Tibial nerve (tissue), 4 donors: ENCODE measurements around the gene POLR1E. TPM values are rescaled to one million over a fixed set of nuclear protein-coding genes. Genes with fewer than 3 reads are reported as not detected.

Source experiments
- DNase-seq, 2 donors: peaks; one replicate each; pipeline ENCODE4 v3.0.0-alpha.2; 2019; ENCODE audit warnings: low spot score in 2 of 2
- H3K27ac ChIP-seq, 4 donors: fragments of 200-600 bp; sonication (generic) in 3 of 4; one replicate each; pipeline ENCODE4 v1.5.1; 2017 to 2019; ENCODE audit warnings: mild to moderate bottlenecking in 1 of 4
- H3K27me3 ChIP-seq, 2 donors: fragments of 200-600 bp; sonication (generic) in 1 of 2; one replicate each; pipeline versions ENCODE4 v1.5.1 to v1.6.0; 2017 to 2019
- H3K36me3 ChIP-seq, 3 donors: fragments of 200-600 bp; sonication (generic); one replicate each; pipeline ENCODE4 v1.5.1; 2018 to 2019
- H3K4me1 ChIP-seq, 4 donors: fragments of 200-600 bp; sonication (generic) in 3 of 4; one replicate each; pipeline ENCODE4 v1.5.1; 2017 to 2019
- H3K4me3 ChIP-seq, 4 donors: fragments of 200-600 bp; sonication (generic) in 3 of 4; one replicate each; pipeline ENCODE4 v1.5.1; 2017 to 2019; ENCODE audit warnings: mild to moderate bottlenecking in 1 of 4, moderate library complexity in 1 of 4
- H3K9me3 ChIP-seq, 4 donors: fragments of 200-600 bp; sonication (generic) in 3 of 4; one replicate each; pipeline ENCODE4 v1.5.1; 2017 to 2019
- EP300 ChIP-seq, 2 donors: sonication (generic); formaldehyde crosslinking; IDR thresholded peaks; one replicate each; pipeline ENCODE4 v1.6.1; 2017; ENCODE audit warnings: antibody characterized with exemption in 2 of 2, mild to moderate bottlenecking in 1 of 2
- POLR2A ChIP-seq, 2 donors: fragments of 450-650 bp; IDR thresholded peaks; one replicate each; pipeline ENCODE4 v1.6.1; 2017; ENCODE audit warnings: antibody characterized with exemption in 2 of 2, mild to moderate bottlenecking in 2 of 2, moderate library complexity in 2 of 2
- WGBS, 2 donors: methylation state at CpG; one replicate each; pipeline ENCODE4 v1.1.5; 2018; 5-methylcytosine and 5-hydroxymethylcytosine counted together
- total RNA-seq, 4 donors: library from RNA; depleted of rRNA; stranded (reverse); fragments of >200 nt; gene quantifications; one replicate each; pipeline ENCODE4 v1.1.0, GENCODE V29; 2016
- TF ChIP-seq, protein P1 (sequence below), 5 experiments: fragments of 200-600 bp in 3 of 5; fragments of 450-650 bp in 2 of 5; sonication (generic) in 3 of 5; IDR thresholded peaks; one replicate each; pipeline ENCODE4 v1.5.1; 2016 to 2019; ENCODE audit warnings: antibody characterized with exemption in 5 of 5, mild to moderate bottlenecking in 3 of 5, moderate library complexity in 2 of 5

The POLR1E gene, protein sequence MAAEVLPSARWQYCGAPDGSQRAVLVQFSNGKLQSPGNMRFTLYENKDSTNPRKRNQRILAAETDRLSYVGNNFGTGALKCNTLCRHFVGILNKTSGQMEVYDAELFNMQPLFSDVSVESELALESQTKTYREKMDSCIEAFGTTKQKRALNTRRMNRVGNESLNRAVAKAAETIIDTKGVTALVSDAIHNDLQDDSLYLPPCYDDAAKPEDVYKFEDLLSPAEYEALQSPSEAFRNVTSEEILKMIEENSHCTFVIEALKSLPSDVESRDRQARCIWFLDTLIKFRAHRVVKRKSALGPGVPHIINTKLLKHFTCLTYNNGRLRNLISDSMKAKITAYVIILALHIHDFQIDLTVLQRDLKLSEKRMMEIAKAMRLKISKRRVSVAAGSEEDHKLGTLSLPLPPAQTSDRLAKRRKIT
- total RNA-seq = 10 to 100 TPM; 14.1 to 22.1 (median 16.4) TPM

DNA sequence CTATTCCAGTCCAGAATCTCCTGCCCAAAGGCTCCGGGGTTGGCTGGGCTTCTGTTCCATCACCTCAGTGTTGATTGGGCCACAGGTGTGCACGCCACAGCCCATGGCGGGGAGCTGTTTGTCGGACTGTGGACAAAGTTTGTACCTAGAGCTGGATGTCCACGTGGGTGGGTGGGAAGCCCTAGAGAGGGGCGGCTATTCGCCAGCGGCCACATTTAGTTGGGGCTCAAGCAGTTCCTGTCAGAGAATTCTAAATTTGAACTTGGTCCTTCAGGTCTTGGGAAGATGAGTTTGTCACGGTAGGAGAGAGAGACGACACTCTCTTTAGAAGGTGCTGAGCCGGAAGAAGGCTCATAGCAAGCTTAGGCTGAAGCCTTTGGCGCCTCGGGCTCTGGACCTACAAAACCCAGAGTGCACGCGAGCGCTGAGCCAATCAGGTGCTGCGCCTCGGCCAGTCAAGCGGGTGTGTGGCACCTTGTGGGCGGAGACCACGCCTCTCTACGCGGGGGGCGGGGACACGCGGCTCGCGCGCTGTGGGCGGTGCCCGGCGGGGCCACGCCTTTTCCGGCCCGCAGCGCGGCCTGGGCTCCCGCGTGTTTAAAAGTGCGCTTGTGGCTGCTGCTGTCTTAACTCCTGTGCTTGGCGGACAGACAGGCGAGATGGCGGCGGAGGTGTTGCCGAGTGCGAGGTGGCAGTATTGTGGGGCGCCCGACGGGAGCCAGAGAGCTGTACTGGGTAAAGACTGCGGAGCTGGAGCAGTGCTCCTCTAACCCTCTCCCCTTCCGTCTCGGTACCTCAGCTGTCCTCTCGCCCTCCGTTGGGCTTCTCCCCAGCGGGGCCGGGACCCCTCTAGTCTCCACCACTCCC is at the start of gene POLR1E:
POLR1E (plus strand) TSS at position 560 of the 867 bp plus-strand sequence; CDS start at position 660, 100 bp downstream.
- TF ChIP-seq EP300 (IDR thresholded peaks at IDR 0.05) (peak in 1 of 2 donors; percentile 85), POLR2A (IDR thresholded peaks at IDR 0.05) (peak; percentile 65 to 80)
- TF ChIP-seq, protein P1, sequence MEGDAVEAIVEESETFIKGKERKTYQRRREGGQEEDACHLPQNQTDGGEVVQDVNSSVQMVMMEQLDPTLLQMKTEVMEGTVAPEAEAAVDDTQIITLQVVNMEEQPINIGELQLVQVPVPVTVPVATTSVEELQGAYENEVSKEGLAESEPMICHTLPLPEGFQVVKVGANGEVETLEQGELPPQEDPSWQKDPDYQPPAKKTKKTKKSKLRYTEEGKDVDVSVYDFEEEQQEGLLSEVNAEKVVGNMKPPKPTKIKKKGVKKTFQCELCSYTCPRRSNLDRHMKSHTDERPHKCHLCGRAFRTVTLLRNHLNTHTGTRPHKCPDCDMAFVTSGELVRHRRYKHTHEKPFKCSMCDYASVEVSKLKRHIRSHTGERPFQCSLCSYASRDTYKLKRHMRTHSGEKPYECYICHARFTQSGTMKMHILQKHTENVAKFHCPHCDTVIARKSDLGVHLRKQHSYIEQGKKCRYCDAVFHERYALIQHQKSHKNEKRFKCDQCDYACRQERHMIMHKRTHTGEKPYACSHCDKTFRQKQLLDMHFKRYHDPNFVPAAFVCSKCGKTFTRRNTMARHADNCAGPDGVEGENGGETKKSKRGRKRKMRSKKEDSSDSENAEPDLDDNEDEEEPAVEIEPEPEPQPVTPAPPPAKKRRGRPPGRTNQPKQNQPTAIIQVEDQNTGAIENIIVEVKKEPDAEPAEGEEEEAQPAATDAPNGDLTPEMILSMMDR (IDR thresholded peaks at IDR 0.05) = peak in 1 of 5 experiments; percentile 13
- DNase-seq = peak; percentile 79 to 83
- WGBS, 2 donors = 5 to 6% methylated on average over 19 to 54 of the region's 56 CpGs
- Histone ChIP-seq H3K4me1 (peaks cover 0 to 32% (median 21%) of the 10 kb centered on the region in 4 donors), H3K27me3 (no peaks in the 10 kb centered on the region), H3K9me3 (no peaks in the 10 kb centered on the region), H3K36me3 (peaks cover 0 to 28% (median 7%) of the 10 kb centered on the region in 3 donors), H3K27ac (peak within 1 kb of the TSS; percentile 47 to 93 (median 85)), H3K4me3 (peak within 1 kb of the TSS; percentile 63 to 91 (median 84))

DNA sequence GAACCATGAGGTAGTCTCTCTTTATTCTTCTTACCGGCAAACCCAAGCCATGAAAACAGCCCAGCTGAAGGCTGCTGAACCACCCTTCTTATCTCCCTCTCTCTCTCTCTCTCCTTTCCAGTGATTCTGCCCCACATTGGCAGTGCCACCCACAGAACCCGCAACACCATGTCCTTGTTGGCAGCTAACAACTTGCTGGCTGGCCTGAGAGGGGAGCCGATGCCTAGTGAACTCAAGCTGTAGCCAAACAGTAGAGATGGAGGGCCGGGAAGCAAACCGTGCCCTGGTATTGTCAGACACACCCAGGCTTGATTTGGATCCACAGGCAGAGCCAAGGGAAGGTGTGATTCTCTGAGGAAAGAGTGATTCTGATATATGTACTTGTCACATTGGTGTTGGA is 49.2 kb upstream of the POLR1E start:
- peaks cover 0 to 56% (median 30%) of the 10 kb centered on the region in 4 donors for H3K4me1 ChIP-seq
- TF ChIP-seq EP300 (IDR thresholded peaks at IDR 0.05) = no peak
- TF ChIP-seq, protein P1 (IDR thresholded peaks at IDR 0.05) = no peak
- no peak for TF ChIP-seq POLR2A (IDR thresholded peaks at IDR 0.05)
- no peak for DNase-seq
- H3K36me3 ChIP-seq = peaks cover 0 to 68% (median 4%) of the 10 kb centered on the region in 3 donors
- peak overlapping the region in 2 of 4 donors; percentile 86 to 91 for H3K27ac ChIP-seq
- no peak overlapping the region for H3K4me3 ChIP-seq
- H3K9me3 ChIP-seq = no peaks in the 10 kb centered on the region
- H3K27me3 ChIP-seq = no peaks in the 10 kb centered on the region
- WGBS, 2 donors = 77% methylated on average over 5 of the region's 5 CpGs

DNA sequence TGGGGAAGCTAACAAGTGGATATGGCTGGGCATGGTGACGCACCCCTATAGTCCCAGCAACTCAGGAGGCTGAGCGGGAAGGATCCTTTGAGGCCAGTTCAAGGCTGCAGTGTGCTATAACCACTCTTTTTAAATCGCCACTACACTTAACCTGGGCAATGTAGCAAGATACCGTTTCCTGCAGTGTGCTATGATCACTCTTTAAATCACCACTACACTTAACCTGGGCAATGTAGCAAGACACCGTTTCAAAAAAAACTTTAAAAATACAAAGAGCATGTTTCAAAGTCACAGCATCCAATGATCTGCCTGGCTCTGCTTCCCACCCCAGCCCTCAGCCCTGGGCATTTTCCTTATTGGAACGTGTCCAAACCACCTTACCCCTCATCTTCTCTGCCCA is 48.7 kb upstream of the POLR1E start:
- Histone ChIP-seq H3K4me1 (peaks cover 0 to 51% (median 26%) of the 10 kb centered on the region in 4 donors), H3K9me3 (no peaks in the 10 kb centered on the region), H3K27ac (peak overlapping the region in 2 of 4 donors; percentile 28 to 36), H3K36me3 (peaks cover 0 to 72% (median 8%) of the 10 kb centered on the region in 3 donors), H3K4me3 (no peak overlapping the region), H3K27me3 (no peaks in the 10 kb centered on the region)
- WGBS, 2 donors = 91 to 92% methylated on average over 6 of the region's 6 CpGs
- DNase-seq = no peak
- TF ChIP-seq, protein P1 (IDR thresholded peaks at IDR 0.05) = no peak
- TF ChIP-seq POLR2A (IDR thresholded peaks at IDR 0.05) (no peak), EP300 (IDR thresholded peaks at IDR 0.05) (no peak)

DNA sequence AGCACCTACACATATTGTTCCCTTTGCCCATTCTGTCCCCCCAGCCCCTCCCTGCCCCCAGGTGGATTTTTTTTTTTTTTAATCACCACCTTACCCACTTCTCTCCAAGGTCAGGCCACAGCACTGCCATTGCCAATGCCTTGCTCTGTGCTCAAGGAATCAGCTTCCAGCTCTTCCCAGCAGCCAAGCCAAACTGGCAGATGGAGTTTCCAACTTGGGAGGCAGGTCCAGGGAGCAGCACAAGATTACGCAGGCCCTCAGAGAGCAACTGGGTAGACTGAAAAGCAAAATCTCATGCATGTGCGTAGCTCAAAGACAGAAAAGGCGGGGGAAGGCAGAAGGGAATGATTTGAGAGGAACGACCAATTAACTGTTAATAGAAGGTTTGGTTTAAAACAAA is 48.1 kb upstream of the POLR1E start:
- Histone ChIP-seq H3K4me3 (no peak overlapping the region), H3K4me1 (peaks cover 0 to 45% (median 20%) of the 10 kb centered on the region in 4 donors), H3K27me3 (no peaks in the 10 kb centered on the region), H3K9me3 (no peaks in the 10 kb centered on the region), H3K27ac (peak overlapping the region in 2 of 4 donors; percentile 28 to 36), H3K36me3 (peaks cover 0 to 79% (median 13%) of the 10 kb centered on the region in 3 donors)
- TF ChIP-seq, protein P1 (IDR thresholded peaks at IDR 0.05) = no peak
- TF ChIP-seq POLR2A (IDR thresholded peaks at IDR 0.05) (no peak), EP300 (IDR thresholded peaks at IDR 0.05) (no peak)
- DNase-seq = no peak
- WGBS, 2 donors = 84 to 86% methylated on average over 4 of the region's 4 CpGs
